ENCODE measurements around the gene GNB1. TPM values are rescaled to one million over a fixed set of nuclear protein-coding genes. Genes with fewer than 3 reads are reported as not detected.

GNB1 gene
- total RNA-seq, 8 experiments from 2014 or later: 70.0 to 394 (median 196) TPM

DNA sequence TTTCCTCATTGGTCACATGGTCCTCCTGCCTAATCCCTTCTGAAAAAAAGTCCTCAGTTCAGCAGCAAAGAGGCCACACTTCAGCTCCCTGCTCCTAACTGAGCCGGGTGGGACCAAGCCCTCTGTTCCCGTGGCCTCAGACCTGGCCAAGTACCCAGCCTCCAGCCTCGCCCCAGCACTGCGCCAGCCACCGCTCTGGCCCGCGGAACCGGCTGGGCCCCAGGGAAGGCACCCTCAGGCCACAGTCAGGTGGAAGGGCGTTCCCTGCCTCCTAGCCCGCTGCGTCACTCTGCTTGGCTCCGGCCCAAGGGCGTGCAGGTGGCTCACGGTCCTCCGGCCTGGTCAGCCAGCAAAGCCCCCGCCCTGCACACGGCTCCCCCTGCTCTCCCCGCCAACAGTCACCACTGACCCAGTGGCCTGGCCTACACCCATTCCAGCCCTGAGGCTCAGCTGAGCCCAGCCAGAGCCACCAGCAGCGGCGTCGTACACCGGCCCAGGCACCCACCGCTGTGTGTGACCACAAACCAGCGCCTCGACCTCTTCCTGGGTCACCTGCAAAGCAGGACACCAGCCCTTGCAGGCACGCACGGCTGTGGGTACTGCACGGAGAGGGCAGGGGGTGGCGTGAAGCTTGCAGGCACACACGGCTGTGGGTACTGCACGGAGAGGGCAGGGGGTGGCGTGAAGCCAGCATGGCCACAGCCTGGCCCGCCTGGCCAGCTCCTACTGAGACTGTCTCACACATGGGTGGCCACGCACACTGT lies 132.0 kb downstream of the GNB1 start:
- 0 to 93% (median 86%) methylated on average over 1 to 12 of the region's 34 CpGs; no CpG with 5 or more reads in 7 of the 10 experiments for WGBS, 10 experiments
- Histone ChIP-seq H3K4me1 (replicated peaks in 1 of 2) (no peaks in the 10 kb centered on the region), H3K27ac (no peak overlapping the region), H3K4me3 (no peak overlapping the region)
- ATAC-seq (replicated peaks in 6 of 8): peak in 7 of 8 experiments; percentile 11 to 92 (median 21)
- in situ Hi-C loops (cut with MboI; ENCODE audit: low pct_unique_long_range_greater_than_20kb in 2 of 9, low sequenced_read_pairs in 9 of 9, unreplicated experiment in 9 of 9): loop anchor here in 1 of 9 experiments (25.0 kb wide), 1 partner anchor 153 kb away; the partner anchor contains the start of genes CALML6 and TMEM52

DNA sequence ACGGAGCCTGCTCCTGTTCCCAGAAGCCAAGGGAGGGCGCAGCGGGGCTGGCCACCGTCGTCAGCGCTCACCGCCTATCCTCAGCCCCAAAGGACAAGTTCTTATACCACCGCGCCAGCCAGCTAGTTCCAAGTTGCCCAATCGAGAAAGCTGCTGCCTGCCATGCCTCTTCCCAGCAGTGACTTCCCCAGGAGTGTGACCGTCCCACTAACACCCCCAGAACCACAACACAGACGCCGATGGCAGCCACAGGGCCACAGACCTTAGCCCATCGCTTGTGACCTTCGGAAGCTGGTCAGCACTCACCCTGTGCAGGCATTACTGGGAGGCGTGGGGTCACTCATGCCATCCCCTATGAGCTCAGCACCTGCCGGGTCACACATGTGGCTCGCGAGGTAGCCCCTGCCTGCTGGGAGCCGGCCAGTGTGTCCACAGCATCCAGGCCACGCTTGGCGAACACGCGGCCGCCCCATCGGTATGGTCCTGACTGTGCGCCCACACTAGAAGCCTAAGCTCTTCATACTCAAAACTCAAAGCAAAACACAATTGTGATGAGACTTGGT lies 132.7 kb downstream of the GNB1 start:
- H3K4me3 ChIP-seq: no peak overlapping the region
- WGBS, 10 experiments: 86 to 98% (median 90%) methylated on average over 4 to 19 of the region's 27 CpGs; no CpG with 5 or more reads in 5 of the 10 experiments
- in situ Hi-C loops (cut with MboI; ENCODE audit: low pct_unique_long_range_greater_than_20kb in 2 of 9, low sequenced_read_pairs in 9 of 9, unreplicated experiment in 9 of 9): loop anchor here in 1 of 9 experiments (25.0 kb wide), 1 partner anchor 154 kb away; the partner anchor contains the start of genes CALML6 and TMEM52
- H3K4me1 ChIP-seq (replicated peaks in 1 of 2): peaks cover 2 to 3% of the 10 kb centered on the region in 2 donors
- ATAC-seq (replicated peaks in 6 of 8): no peak
- no peak overlapping the region for H3K27ac ChIP-seq

DNA sequence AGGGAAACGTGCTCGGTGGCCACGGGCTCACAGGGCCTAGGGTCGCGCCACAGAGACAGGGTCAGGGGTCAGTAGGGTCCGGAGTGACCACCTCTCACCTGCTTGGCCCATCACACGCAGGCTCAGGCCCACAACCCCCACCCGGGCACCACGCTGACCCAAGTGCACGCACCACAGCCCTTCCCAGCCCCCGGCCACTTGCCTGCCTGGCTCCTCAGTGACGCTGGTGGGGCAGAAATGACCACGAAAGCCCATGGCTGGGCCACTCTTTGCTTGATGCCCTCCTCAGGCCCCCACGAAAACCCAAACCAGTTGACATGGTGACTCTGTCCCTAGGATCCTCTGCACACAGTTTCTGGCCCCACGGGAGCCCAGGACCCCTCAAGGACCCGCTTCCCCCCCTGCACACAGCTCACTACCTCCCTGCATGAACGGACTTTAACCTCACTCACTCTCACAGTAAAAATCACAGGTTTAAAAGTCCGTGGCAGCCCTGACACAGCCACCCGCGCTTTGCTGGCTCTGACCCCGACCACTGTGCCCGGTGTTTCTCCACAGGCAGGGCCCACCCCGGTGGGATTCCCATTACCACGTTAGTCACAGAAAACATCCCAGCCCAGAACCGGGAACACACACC lies 133.3 kb downstream of the GNB1 start:
- ATAC-seq (replicated peaks in 6 of 8): no peak
- no peak overlapping the region for H3K27ac ChIP-seq
- WGBS, 10 experiments: 60 to 95% (median 90%) methylated on average over 1 to 12 of the region's 25 CpGs; no CpG with 5 or more reads in 5 of the 10 experiments
- H3K4me1 ChIP-seq (replicated peaks in 1 of 2): peaks cover 8 to 9% of the 10 kb centered on the region in 2 donors
- in situ Hi-C loops (cut with MboI; ENCODE audit: low pct_unique_long_range_greater_than_20kb in 2 of 9, low sequenced_read_pairs in 9 of 9, unreplicated experiment in 9 of 9): loop anchor here in 1 of 9 experiments (25.0 kb wide), 1 partner anchor 155 kb away; the partner anchor contains the start of genes CALML6 and TMEM52
- H3K4me3 ChIP-seq: no peak overlapping the region

DNA sequence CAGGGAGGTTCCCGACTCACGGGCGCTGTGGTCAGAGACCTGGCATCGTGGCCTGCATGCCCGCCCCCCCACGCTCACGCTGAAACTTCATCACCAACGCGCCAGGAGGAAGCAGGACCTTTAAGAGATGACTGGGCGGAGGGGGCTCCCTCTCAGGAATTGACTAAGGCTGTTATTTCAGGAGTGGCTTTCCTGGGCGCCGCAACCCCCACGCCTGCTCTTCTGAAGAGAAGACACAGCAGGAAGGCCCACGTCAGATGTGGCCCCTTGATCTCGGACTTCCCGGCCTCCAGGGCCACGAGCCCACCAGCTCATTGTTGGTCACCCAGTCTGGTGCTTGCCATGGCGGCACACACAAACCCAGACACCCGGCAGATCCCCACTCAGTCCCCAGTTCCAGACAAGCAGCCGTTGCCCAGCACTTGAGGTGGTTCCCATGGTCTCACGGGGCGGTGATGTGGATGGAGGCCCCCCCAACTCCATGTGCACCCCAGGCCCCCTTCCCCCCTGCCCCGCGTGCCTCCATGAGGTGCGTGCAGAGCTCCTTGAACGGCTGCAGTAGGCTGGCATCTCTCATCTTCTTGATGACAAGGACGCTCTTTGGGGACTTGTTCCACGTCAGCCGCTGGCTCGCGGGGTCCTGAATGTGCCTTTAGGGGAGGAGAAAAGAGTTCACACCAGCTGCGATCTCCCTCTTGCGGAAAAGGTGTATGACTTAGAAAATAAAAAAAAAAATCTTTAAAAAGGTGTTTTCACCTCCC lies 134.0 kb downstream of the GNB1 start:
- in situ Hi-C loops (cut with MboI; ENCODE audit: low pct_unique_long_range_greater_than_20kb in 2 of 9, low sequenced_read_pairs in 9 of 9, unreplicated experiment in 9 of 9): loop anchor here in 1 of 9 experiments (25.0 kb wide), 1 partner anchor 155 kb away; the partner anchor contains the start of genes CALML6 and TMEM52
- no peak overlapping the region for H3K4me3 ChIP-seq
- peaks cover 13 to 15% of the 10 kb centered on the region in 2 donors for H3K4me1 ChIP-seq (replicated peaks in 1 of 2)
- no peak overlapping the region for H3K27ac ChIP-seq
- no peak for ATAC-seq (replicated peaks in 6 of 8)
- WGBS, 10 experiments: 94 to 100% (median 100%) methylated on average over 2 to 12 of the region's 33 CpGs; no CpG with 5 or more reads in 6 of the 10 experiments

DNA sequence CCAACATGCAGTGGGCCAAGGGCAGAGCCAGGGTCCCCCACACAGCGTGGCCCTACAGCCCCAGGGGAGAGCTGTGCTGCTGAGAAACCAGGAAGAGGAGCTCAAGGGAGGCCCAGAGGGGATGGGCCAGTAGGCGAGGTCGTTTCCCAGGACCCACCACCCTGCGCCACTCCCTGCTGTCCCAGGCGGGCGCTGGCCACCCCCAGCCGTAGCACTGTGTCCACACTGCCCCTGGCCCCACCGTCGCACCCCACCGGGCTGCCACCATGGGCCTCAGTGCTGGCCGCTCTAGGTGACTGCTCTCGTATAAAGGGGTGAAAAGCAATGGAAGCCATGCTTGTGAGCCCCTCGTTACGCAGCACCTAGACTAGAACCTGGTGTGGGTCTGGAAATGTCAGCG lies 135.0 kb downstream of the GNB1 start:
- in situ Hi-C loops (cut with MboI; ENCODE audit: low pct_unique_long_range_greater_than_20kb in 2 of 9, low sequenced_read_pairs in 9 of 9, unreplicated experiment in 9 of 9): loop anchor here in 1 of 9 experiments (25.0 kb wide), 1 partner anchor 156 kb away; the partner anchor contains the start of genes CALML6 and TMEM52
- no peak for ATAC-seq (replicated peaks in 6 of 8)
- Histone ChIP-seq H3K4me1 (replicated peaks in 1 of 2) (peaks cover 13 to 15% of the 10 kb centered on the region in 2 donors), H3K27ac (no peak overlapping the region), H3K4me3 (no peak overlapping the region)
- WGBS, 10 experiments: 94 to 100% (median 100%) methylated on average over 1 to 8 of the region's 15 CpGs; no CpG with 5 or more reads in 5 of the 10 experiments

DNA sequence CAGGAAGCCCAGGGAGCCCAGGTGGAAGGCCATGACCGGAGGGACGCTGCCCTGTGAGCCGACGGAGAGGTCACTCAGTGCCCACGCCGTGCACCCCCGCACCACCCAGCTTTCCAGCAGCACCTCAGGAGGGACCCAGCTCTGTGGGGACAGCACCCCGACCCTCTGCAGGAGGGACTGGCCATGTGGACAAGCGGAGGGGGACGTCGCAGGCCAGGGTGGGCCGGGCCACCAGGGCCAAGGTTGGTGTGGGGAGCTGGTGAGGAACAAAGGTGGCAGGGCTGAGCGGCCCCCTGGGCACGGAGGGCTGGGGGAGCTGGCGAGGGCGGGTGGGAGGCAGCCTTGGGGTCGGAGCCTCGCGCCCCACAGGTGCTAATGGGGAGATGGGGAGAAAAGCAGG lies 135.5 kb downstream of the GNB1 start:
- Histone ChIP-seq H3K4me3 (no peak overlapping the region), H3K27ac (no peak overlapping the region), H3K4me1 (replicated peaks in 1 of 2) (peaks cover 13 to 15% of the 10 kb centered on the region in 2 donors)
- no peak for ATAC-seq (replicated peaks in 6 of 8)
- in situ Hi-C loops (cut with MboI; ENCODE audit: low pct_unique_long_range_greater_than_20kb in 2 of 9, low sequenced_read_pairs in 9 of 9, unreplicated experiment in 9 of 9): loop anchor here in 1 of 9 experiments (25.0 kb wide), 1 partner anchor 157 kb away; the partner anchor contains the start of genes CALML6 and TMEM52
- WGBS, 10 experiments: 93 to 100% (median 97%) methylated on average over 3 to 6 of the region's 19 CpGs; no CpG with 5 or more reads in 7 of the 10 experiments

DNA sequence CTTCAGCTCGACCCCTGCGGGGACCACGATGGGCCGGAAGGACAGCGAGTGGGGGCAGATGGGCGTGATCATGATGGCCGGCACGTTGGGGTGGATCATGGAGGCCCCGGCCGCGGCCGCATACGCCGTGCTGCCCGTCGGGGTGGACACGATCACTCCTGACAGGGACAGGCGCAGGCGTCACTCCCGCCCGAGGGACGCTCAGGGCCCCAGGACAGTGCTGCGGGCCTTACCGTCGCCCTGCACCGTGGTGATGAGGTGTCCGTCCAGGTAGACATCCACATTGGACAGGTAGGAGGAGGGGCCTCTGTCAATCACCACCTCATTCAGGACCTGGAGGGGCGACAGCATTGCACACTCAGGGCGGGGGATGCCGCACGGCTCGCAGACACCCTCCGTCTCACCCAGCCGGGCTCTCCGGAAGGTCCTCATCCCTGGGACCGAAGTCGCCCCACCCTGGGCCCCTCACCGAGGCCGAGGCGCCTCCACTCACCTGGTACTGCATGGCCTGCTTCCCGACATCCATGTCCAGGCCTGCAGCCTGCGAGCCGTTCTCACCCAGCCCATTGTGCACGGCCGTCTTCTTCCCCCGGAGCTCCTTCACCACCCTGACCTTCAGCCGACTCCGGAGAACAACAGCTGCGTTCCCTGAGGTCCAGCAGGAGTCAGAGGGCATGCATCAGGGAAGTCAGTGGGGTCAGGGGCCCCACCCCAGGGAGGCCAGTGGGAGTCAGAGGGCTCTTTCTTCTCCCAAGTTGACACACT lies 136.7 kb downstream of the GNB1 start:
- in situ Hi-C loops (cut with MboI; ENCODE audit: low pct_unique_long_range_greater_than_20kb in 2 of 9, low sequenced_read_pairs in 9 of 9, unreplicated experiment in 9 of 9): loop anchor here in 1 of 9 experiments (25.0 kb wide), 1 partner anchor 158 kb away; the partner anchor contains the start of genes CALML6 and TMEM52
- peak in 1 of 8 experiments; percentile 3 for ATAC-seq (replicated peaks in 6 of 8)
- H3K27ac ChIP-seq: no peak overlapping the region
- peaks cover 13 to 15% of the 10 kb centered on the region in 2 donors for H3K4me1 ChIP-seq (replicated peaks in 1 of 2)
- no peak overlapping the region for H3K4me3 ChIP-seq
- 82 to 100% (median 89%) methylated on average over 4 to 20 of the region's 49 CpGs; no CpG with 5 or more reads in 6 of the 10 experiments for WGBS, 10 experiments

DNA sequence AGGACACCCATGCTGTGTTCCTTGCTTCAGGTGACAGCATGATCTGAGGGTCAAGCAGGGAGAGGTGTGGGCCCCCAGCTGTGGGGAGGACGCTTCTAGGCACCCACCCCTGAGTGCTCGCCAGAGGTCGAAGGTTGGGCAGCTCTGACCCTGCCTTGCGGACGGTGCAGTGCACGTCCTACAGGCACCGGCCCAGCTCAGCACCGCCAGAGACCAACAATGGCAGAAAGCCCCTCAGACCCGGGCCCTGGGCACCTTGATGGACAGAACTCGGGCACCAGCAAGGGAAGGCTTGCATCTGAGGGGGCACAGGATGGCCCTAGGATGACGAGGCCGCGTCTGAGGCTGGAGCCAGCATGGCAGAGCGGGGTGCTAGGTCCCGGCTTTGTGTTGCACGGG lies 137.3 kb downstream of the GNB1 start:
- Histone ChIP-seq H3K4me1 (replicated peaks in 1 of 2) (peaks cover 18 to 20% of the 10 kb centered on the region in 2 donors), H3K27ac (no peak overlapping the region), H3K4me3 (no peak overlapping the region)
- in situ Hi-C loops (cut with MboI; ENCODE audit: low pct_unique_long_range_greater_than_20kb in 2 of 9, low sequenced_read_pairs in 9 of 9, unreplicated experiment in 9 of 9): loop anchor here in 1 of 9 experiments (25.0 kb wide), 1 partner anchor 159 kb away; the partner anchor contains the start of genes CALML6 and TMEM52
- 96 to 98% methylated on average over 4 to 8 of the region's 16 CpGs; no CpG with 5 or more reads in 8 of the 10 experiments for WGBS, 10 experiments
- ATAC-seq (replicated peaks in 6 of 8): no peak

DNA sequence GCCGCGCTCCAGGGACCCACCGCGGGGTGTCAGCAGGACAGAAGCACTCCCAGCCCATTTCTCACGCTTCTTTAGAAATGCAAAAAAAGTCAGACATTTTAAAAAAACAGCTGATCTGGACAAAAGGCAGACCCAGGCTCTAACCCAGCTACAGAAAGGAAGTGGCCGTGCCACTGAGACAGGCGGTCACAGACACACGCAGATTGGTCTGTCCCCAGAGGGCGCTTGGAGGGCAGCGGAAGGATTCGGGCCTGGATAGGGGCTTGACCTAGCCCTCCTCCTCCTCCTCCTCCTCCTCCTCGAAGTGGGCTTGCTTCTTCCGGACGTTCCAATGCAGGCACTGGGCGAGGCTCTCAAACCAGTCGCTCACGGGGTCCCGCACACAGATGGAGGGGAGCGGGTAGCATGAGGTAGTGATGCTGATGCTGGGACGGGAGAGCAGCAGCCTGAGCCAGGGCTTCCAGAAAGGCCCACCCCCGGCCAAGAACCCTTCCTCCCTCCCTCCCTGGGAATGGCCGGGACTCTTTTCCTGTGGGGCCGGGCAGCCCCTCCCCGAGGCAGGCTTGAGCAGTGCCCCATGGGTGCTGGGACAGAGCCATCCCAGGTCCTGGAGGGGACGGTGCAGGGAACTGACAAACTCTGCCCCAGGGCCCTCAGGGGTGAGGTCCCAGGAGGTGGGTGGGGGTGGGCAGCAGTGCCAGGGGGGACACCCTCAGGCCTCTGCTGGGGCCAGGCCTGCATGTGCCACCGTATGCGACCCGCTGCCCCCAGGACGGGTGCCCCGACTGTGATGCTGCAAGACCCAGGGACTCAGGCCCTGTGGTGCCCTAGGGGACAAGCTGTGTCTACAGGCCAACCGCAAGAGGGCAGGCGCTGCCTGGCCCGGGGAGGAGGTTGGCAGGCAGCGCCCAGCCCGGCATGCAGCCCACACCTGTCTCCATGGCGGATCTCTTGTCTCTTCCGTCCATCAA lies 138.0 kb downstream of the GNB1 start:
- 26 to 96% (median 73%) methylated on average over 4 to 15 of the region's 37 CpGs; no CpG with 5 or more reads in 4 of the 10 experiments for WGBS, 10 experiments
- Histone ChIP-seq H3K4me3 (no peak overlapping the region), H3K4me1 (replicated peaks in 1 of 2) (peaks cover 18 to 20% of the 10 kb centered on the region in 2 donors), H3K27ac (peak overlapping the region; percentile 38 to 58)
- peak in 3 of 8 experiments; percentile 39 to 55 (median 50) for ATAC-seq (replicated peaks in 6 of 8)
- in situ Hi-C loops (cut with MboI; ENCODE audit: low pct_unique_long_range_greater_than_20kb in 2 of 9, low sequenced_read_pairs in 9 of 9, unreplicated experiment in 9 of 9): loop anchor here in 1 of 9 experiments (25.0 kb wide), 1 partner anchor 159 kb away; the partner anchor contains the start of genes CALML6 and TMEM52

DNA sequence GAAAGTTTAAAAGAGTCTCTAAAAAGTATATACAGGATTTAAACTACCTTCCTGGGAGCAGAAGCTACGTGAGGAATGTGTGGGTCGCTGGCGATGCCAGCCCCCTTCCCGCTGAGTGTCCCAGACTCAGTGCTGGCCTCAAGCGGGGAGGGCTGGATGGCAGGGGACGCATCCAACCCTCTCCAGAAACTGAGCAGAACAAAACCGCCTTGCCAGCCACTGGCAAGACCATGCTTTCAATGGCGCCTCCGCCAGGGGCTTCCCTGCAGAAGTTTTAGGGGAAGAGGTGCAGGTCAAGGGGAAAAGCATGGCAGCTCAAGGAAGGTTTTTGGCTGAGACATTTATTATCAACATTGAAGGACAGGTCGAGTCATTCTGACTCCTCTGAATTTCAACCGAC lies 138.7 kb downstream of the GNB1 start:
- WGBS, 10 experiments: 50 to 100% (median 77%) methylated on average over 2 to 11 of the region's 11 CpGs; no CpG with 5 or more reads in 5 of the 10 experiments
- ATAC-seq (replicated peaks in 6 of 8): no peak
- Histone ChIP-seq H3K4me3 (no peak overlapping the region), H3K4me1 (replicated peaks in 1 of 2) (peaks cover 18 to 20% of the 10 kb centered on the region in 2 donors), H3K27ac (no peak overlapping the region)
- in situ Hi-C loops (cut with MboI; ENCODE audit: low pct_unique_long_range_greater_than_20kb in 2 of 9, low sequenced_read_pairs in 9 of 9, unreplicated experiment in 9 of 9): loop anchor here in 1 of 9 experiments (25.0 kb wide), 1 partner anchor 160 kb away; the partner anchor contains the start of genes CALML6 and TMEM52
